GM21576 (cell line): ENCODE measurements around the gene NUDT14.

ENCODE experiments used
- ATAC-seq: cut with Tn5 transposase; IDR thresholded peaks from one replicate; pipeline ENCODE4 v1.9.1; 2021; ENCODE audit warnings: mild to moderate bottlenecking, moderate library complexity; ENCODE audit not compliant: unreplicated experiment

NUDT14 gene

GRCh38 chr14:105180592-105181548 is at the start of gene NUDT14:
Gene NUDT14 (minus strand): TSS chr14:105181312. CDS start chr14:105181209, 103 bp downstream.
- peak; percentile 35 for ATAC-seq

GRCh38 chr14:105229099-105229655 is 48.1 kb upstream of the NUDT14 start:
- ATAC-seq, result no peak

- no peak for ATAC-seq
Measured at GRCh38 chr14:105228562-105228961, 47.5 kb upstream of the NUDT14 start.

GRCh38 chr14:105227346-105227745 is 46.2 kb upstream of the NUDT14 start:
- ATAC-seq, result no peak

GRCh38 chr14:105226198-105226597 is 45.1 kb upstream of the NUDT14 start:
- ATAC-seq, result no peak

GRCh38 chr14:105224845-105225570 is 43.9 kb upstream of the NUDT14 start:
- no peak for ATAC-seq

- ATAC-seq, result no peak
Measured at GRCh38 chr14:105223770-105224544, 42.8 kb upstream of the NUDT14 start.

- ATAC-seq, result no peak
Measured at GRCh38 chr14:105223260-105223659, 42.1 kb upstream of the NUDT14 start.

GRCh38 chr14:105221598-105222178 is 40.6 kb upstream of the NUDT14 start:
- ATAC-seq, result no peak

GRCh38 chr14:105220699-105221597 is 39.8 kb upstream of the NUDT14 start:
- ATAC-seq, result no peak

- no peak for ATAC-seq
Measured at GRCh38 chr14:105219753-105220152, 38.6 kb upstream of the NUDT14 start.

- no peak for ATAC-seq
Measured at GRCh38 chr14:105219043-105219612, 38.0 kb upstream of the NUDT14 start.

- no peak for ATAC-seq
Measured at GRCh38 chr14:105218611-105219010, 37.5 kb upstream of the NUDT14 start.

- no peak for ATAC-seq
Measured at GRCh38 chr14:105217774-105218173, 36.7 kb upstream of the NUDT14 start.

- ATAC-seq, result no peak
Measured at GRCh38 chr14:105216490-105217247, 35.6 kb upstream of the NUDT14 start.

GRCh38 chr14:105215602-105216001 is 34.5 kb upstream of the NUDT14 start:
- ATAC-seq, result no peak

- no peak for ATAC-seq
Measured at GRCh38 chr14:105214324-105214915, 33.3 kb upstream of the NUDT14 start.

- ATAC-seq, result no peak
Measured at GRCh38 chr14:105213361-105213760, 32.2 kb upstream of the NUDT14 start.
